ENCODE results near the gene DOCK8. TPM values are rescaled to one million over a fixed set of nuclear protein-coding genes. Genes with fewer than 3 reads are reported as not detected.

Gene DOCK8
- total RNA-seq, 1 experiment from 2014 or later, result 1.4 TPM

DNA sequence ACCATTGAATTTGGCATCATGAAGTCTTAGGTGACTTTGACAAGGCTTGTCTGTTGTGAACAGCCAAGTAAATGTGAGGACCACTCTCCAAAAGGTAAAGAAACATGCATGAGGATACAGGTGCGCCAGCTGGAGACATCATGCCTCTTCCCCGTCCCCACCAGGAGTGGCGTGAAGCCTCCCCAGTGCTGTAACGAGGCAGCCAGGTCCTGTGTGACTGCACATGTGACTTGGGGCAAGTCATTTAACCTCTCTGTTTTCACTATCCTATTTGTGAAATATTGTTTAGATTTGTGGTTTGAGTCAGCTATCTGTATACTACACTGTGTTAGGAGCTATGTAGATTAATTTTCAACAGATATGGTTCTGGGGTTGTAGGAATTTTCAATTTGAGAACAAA is 65.0 kb downstream of the DOCK8 start:
- H3K9me3 Mint-ChIP-seq, result no peaks in the 10 kb centered on the region; a peak in 1 of 5 replicates
- H3K79me1 ChIP-seq (ENCODE audit: insufficient read depth, low read depth, low read length, poor library complexity, severe bottlenecking), result no peaks in the 10 kb centered on the region
- H4K8ac ChIP-seq (replicated peaks; ENCODE audit: insufficient read length, low read depth, low read length), result no peak overlapping the region
- H3K27me3 ChIP-seq (ENCODE audit: insufficient read depth, low read length), result no peaks in the 10 kb centered on the region
- TF ChIP-seq CTCF (conservative IDR thresholded peaks at IDR 0.05), result no peak
- DNase-seq, result no peak
- no peak overlapping the region for H4K91ac ChIP-seq (ENCODE audit: insufficient read length, low read depth, low read length)
- no peak overlapping the region for H2AK5ac ChIP-seq (ENCODE audit: insufficient read length, low read length)
- H4K20me1 ChIP-seq (ENCODE audit: control insufficient read depth, insufficient read depth, insufficient read length), result no peaks in the 10 kb centered on the region
- H3K4me1 ChIP-seq (ENCODE audit: insufficient read depth, low read length), result no peaks in the 10 kb centered on the region
- H2BK120ac ChIP-seq (ENCODE audit: low read depth, low read length, poor library complexity, severe bottlenecking), result no peak overlapping the region
- no peaks in the 10 kb centered on the region for H3K4me1 Mint-ChIP-seq
- no peak overlapping the region for H3K14ac ChIP-seq (ENCODE audit: insufficient read depth, low read length)
- no peak overlapping the region for H2AFZ ChIP-seq (ENCODE audit: low read length)
- no peaks in the 10 kb centered on the region for H3K9me3 ChIP-seq (ENCODE audit: control insufficient read depth, low read depth, low read length)
- H3K4me2 ChIP-seq (ENCODE audit: insufficient read depth, insufficient read length, low read length), result no peak overlapping the region
- H3K56ac ChIP-seq (ENCODE audit: insufficient read length, low read depth, low read length), result no peak overlapping the region
- H4K5ac ChIP-seq (ENCODE audit: insufficient read length, low read depth, low read length), result no peak overlapping the region
- H3K4me3 Mint-ChIP-seq, result no peak overlapping the region
- H3K27me3 Mint-ChIP-seq (ENCODE audit: low read depth), result no peaks in the 10 kb centered on the region
- no peaks in the 10 kb centered on the region for H3K36me3 Mint-ChIP-seq (ENCODE audit: insufficient read depth in 1 of 3, low read depth in 3 of 3)
- H3K79me2 ChIP-seq (ENCODE audit: insufficient read depth, low read length), result no peaks in the 10 kb centered on the region
- no peak overlapping the region for H2BK20ac ChIP-seq (ENCODE audit: low read depth, low read length, poor library complexity, severe bottlenecking)
- H3K18ac ChIP-seq (ENCODE audit: insufficient read length, low read depth, low read length), result no peak overlapping the region
- H3K9ac ChIP-seq (ENCODE audit: extremely low read depth, insufficient read length, low read length), result no peak overlapping the region
- no peak overlapping the region for H3T11ph ChIP-seq (ENCODE audit: low read length)
- H2BK15ac ChIP-seq (ENCODE audit: low read depth, low read length), result no peak overlapping the region
- H2BK5ac ChIP-seq (ENCODE audit: insufficient read length, low read length), result no peak overlapping the region
- no peak overlapping the region for H3K23ac ChIP-seq (ENCODE audit: insufficient read length, low read depth, low read length)
- H3K4ac ChIP-seq (ENCODE audit: low read depth, low read length), result no peak overlapping the region
- H3K27ac Mint-ChIP-seq, result no peak overlapping the region
- no peak overlapping the region for H3K27ac ChIP-seq (ENCODE audit: insufficient read length, low read depth, low read length)
- WGBS (ENCODE audit: extremely low coverage, insufficient read length, low lambda C conversion rate), result no CpG with 5 or more reads among the region's 4 CpGs
- no peaks in the 10 kb centered on the region for H3K23me2 ChIP-seq (ENCODE audit: insufficient read length, low read depth, low read length, poor library complexity, severe bottlenecking)
- H2BK12ac ChIP-seq (ENCODE audit: insufficient read length, low read depth, low read length), result no peak overlapping the region
